Neural cell (in vitro differentiated cells): ENCODE measurements around the gene TGM4. TPM values are rescaled to one million over a fixed set of nuclear protein-coding genes. Genes with fewer than 3 reads are reported as not detected.

Experiments used
- H2AFZ ChIP-seq: fragments of 200-600, 300-800 bp; sonication (generic), shearing (Covaris generic); 2 replicates; pipeline ENCODE4 v1.6.0; 2014; ENCODE audit warnings: low read depth, mild to moderate bottlenecking, antibody characterized with exemption, low read length, moderate library complexity
- H3F3A ChIP-seq: fragments of 200-600 bp; shearing (Covaris generic); 2 replicates; pipeline ENCODE4 v1.6.1; 2016; ENCODE audit warnings: mild to moderate bottlenecking, moderate library complexity, mixed read lengths, antibody characterized with exemption, low read length; ENCODE audit not compliant: insufficient read depth, poor library complexity, severe bottlenecking
- H3K27ac ChIP-seq: fragments of 200-600, 300-800 bp; sonication (generic), shearing (Covaris generic); 2 replicates; pipeline ENCODE4 v1.5.1; 2014; ENCODE audit warnings: mild to moderate bottlenecking, low read length, moderate library complexity
- H3K27me3 ChIP-seq: fragments of 300-800, 200-600 bp; sonication (generic), shearing (Covaris generic); 2 replicates; pipeline ENCODE4 v1.6.0; 2014; ENCODE audit warnings: mild to moderate bottlenecking, low read depth, low read length, moderate library complexity; ENCODE audit not compliant: insufficient read depth
- H3K36me3 ChIP-seq: fragments of 300-800, 200-600 bp; sonication (generic), shearing (Covaris generic); 2 replicates; pipeline ENCODE4 v1.5.1; 2014; ENCODE audit warnings: mild to moderate bottlenecking, antibody characterized with exemption, low read length, moderate library complexity; ENCODE audit not compliant: insufficient read depth
- H3K4me2 ChIP-seq: fragments of 300-800, 200-600 bp; sonication (generic), shearing (Covaris generic); 2 replicates; pipeline ENCODE4 v1.6.0; 2014; ENCODE audit warnings: mild to moderate bottlenecking, low read length
- H3K4me3 ChIP-seq: fragments of 300-800, 200-600 bp; sonication (generic), shearing (Covaris generic); 2 replicates; pipeline ENCODE4 v1.5.1; 2014; ENCODE audit warnings: mild to moderate bottlenecking, low read length, moderate library complexity
- H3K79me2 ChIP-seq: fragments of 200-600 bp; shearing (Covaris generic); replicated peaks from 2 replicates; pipeline ENCODE4 v1.6.0; 2014; ENCODE audit warnings: mild to moderate bottlenecking, low read length, moderate library complexity; ENCODE audit not compliant: insufficient read depth
- H3K9ac ChIP-seq: fragments of 300-800, 200-600 bp; sonication (generic), shearing (Covaris generic); 2 replicates; pipeline ENCODE4 v1.6.1; 2016; ENCODE audit warnings: mild to moderate bottlenecking, low read length, mixed read lengths
- H3K9me2 ChIP-seq: fragments of 200-600 bp; shearing (Covaris generic); 2 replicates; pipeline ENCODE4 v1.6.1; 2016; ENCODE audit warnings: mild to moderate bottlenecking, low read length, mixed read lengths; ENCODE audit not compliant: insufficient read depth
- H3K9me3 ChIP-seq: fragments of 200-600, 300-800 bp; sonication (generic), shearing (Covaris generic); 2 replicates; pipeline ENCODE4 v1.6.1; 2016; ENCODE audit warnings: mild to moderate bottlenecking, mixed run types, low read length, moderate library complexity, mixed read lengths
- H4K20me1 ChIP-seq: fragments of 200-600 bp; shearing (Covaris generic); 2 replicates; pipeline ENCODE4 v1.6.1; 2016; ENCODE audit warnings: mild to moderate bottlenecking, mixed run types; ENCODE audit not compliant: insufficient read depth
- CTCF ChIP-seq: fragments of 450-650 bp; IDR thresholded peaks from 2 replicates; pipeline ENCODE4 v1.5.1; 2014; ENCODE audit warnings: antibody characterized with exemption, mild to moderate bottlenecking, moderate library complexity; ENCODE audit not compliant: poor library complexity, severe bottlenecking
- EP300 ChIP-seq: fragments of 450-650 bp; conservative IDR thresholded peaks from 2 replicates; pipeline ENCODE4 v1.6.1; 2014; ENCODE audit warnings: antibody characterized with exemption, mild to moderate bottlenecking, moderate library complexity; ENCODE audit not compliant: poor library complexity, severe bottlenecking
- EZH2 ChIP-seq: fragments of 200-600, 300-800 bp; shearing (Covaris generic), sonication (generic); IDR thresholded peaks from 2 replicates; pipeline ENCODE4 v1.6.1; 2014; ENCODE audit warnings: antibody characterized with exemption, low read length, borderline replicate concordance, mild to moderate bottlenecking; ENCODE audit not compliant: insufficient read depth, poor library complexity, severe bottlenecking
- MXI1 ChIP-seq: fragments of 450-650 bp; conservative IDR thresholded peaks from 2 replicates; pipeline ENCODE4 v1.6.1; 2014; ENCODE audit warnings: antibody characterized with exemption, mild to moderate bottlenecking; ENCODE audit not compliant: poor library complexity, severe bottlenecking
- POLR2AphosphoS5 ChIP-seq: IDR thresholded peaks from 2 replicates; pipeline ENCODE4 v1.6.1; 2012
- RAD21 ChIP-seq: fragments of 450-650 bp; conservative IDR thresholded peaks from 2 replicates; pipeline ENCODE4 v1.6.1; 2014; ENCODE audit warnings: antibody characterized with exemption, mild to moderate bottlenecking, moderate library complexity
- REST ChIP-seq: IDR thresholded peaks from 2 replicates; pipeline ENCODE4 v1.6.1; 2012; ENCODE audit warnings: borderline replicate concordance
- SMC3 ChIP-seq: fragments of 450-650 bp; conservative IDR thresholded peaks from 2 replicates; pipeline ENCODE4 v1.6.1; 2014; ENCODE audit warnings: antibody characterized with exemption, mild to moderate bottlenecking, moderate library complexity; ENCODE audit not compliant: poor library complexity
- TAF1 ChIP-seq: IDR thresholded peaks from 2 replicates; pipeline ENCODE4 v1.6.1; 2012; ENCODE audit warnings: low read depth
- polyA plus RNA-seq: library from polyadenylated mRNA; depleted of rRNA; stranded (reverse); fragments of >200 nt; gene quantifications from 2 replicates; pipeline ENCODE4 v1.2.3, GENCODE V29; 2014

TGM4 gene
- polyA plus RNA-seq, 1 donor from 2014 or later = not detected

- Histone ChIP-seq H3K9ac (no peak overlapping the region), H3K27me3 (no peaks in the 10 kb centered on the region), H2AFZ (no peak overlapping the region), H4K20me1 (no peaks in the 10 kb centered on the region), H3K36me3 (no peaks in the 10 kb centered on the region), H3F3A (no peaks in the 10 kb centered on the region), H3K4me3 (no peak overlapping the region), H3K9me3 (no peaks in the 10 kb centered on the region), H3K79me2 (peaks cover 11% of the 10 kb centered on the region), H3K4me2 (no peak overlapping the region), H3K9me2 (no peaks in the 10 kb centered on the region), H3K27ac (no peak overlapping the region)
- TF ChIP-seq SMC3 = no peak
- TF ChIP-seq REST = no peak
- TF ChIP-seq TAF1 = no peak
- no peak for TF ChIP-seq EP300
These were observed 86.1 kb downstream of the TGM4 start for GRCh38 chr3:44960387-44961026.

GRCh38 chr3:44961888-44962287 lies 87.5 kb downstream of the TGM4 start:
- Histone ChIP-seq H3K27ac (no peak overlapping the region), H3K4me3 (no peak overlapping the region), H3K79me2 (peaks cover 19% of the 10 kb centered on the region), H3K9me3 (no peaks in the 10 kb centered on the region), H2AFZ (no peak overlapping the region), H4K20me1 (no peaks in the 10 kb centered on the region), H3K9me2 (no peaks in the 10 kb centered on the region), H3K36me3 (no peaks in the 10 kb centered on the region), H3K27me3 (no peaks in the 10 kb centered on the region), H3F3A (no peaks in the 10 kb centered on the region), H3K9ac (no peak overlapping the region), H3K4me2 (no peak overlapping the region)
- TF ChIP-seq CTCF (no peak), REST (no peak), TAF1 (no peak), RAD21 (no peak), EP300 (no peak), SMC3 (no peak), MXI1 (no peak), EZH2 (no peak), POLR2AphosphoS5 (no peak)
